Muscle layer of duodenum (tissue), 2 donors: ENCODE data around the gene SLC15A4.

Experiments
- H3K27ac ChIP-seq: one replicate; pipeline ENCODE4 v1.7.0; 2013; ENCODE audit warnings: mild to moderate bottlenecking, low read length
- H3K27me3 ChIP-seq: one replicate; pipeline ENCODE4 v1.7.0; 2013; ENCODE audit warnings: low read depth, mild to moderate bottlenecking, control low read depth, low read length
- H3K36me3 ChIP-seq, 2 donors: one replicate each; pipeline ENCODE4 v1.7.0; 2013; ENCODE audit warnings: low read length in 2 of 2, control low read depth in 1 of 2, mild to moderate bottlenecking in 1 of 2; ENCODE audit not compliant: insufficient read depth in 2 of 2, control insufficient read depth in 1 of 2
- H3K4me1 ChIP-seq, 2 donors: one replicate each; pipeline ENCODE4 v1.7.0; 2013; ENCODE audit warnings: low read length in 2 of 2, mild to moderate bottlenecking in 2 of 2, control low read depth in 1 of 2, moderate library complexity in 1 of 2; ENCODE audit not compliant: insufficient read depth in 2 of 2, control insufficient read depth in 1 of 2
- H3K4me3 ChIP-seq, 2 donors: one replicate each; pipeline ENCODE4 v1.7.0; 2013; ENCODE audit warnings: low read length in 2 of 2, low read depth in 1 of 2, mild to moderate bottlenecking in 1 of 2
- H3K9me3 ChIP-seq, 2 donors: one replicate each; pipeline ENCODE4 v1.7.0; 2013; ENCODE audit warnings: low read length in 2 of 2, control low read depth in 1 of 2, mild to moderate bottlenecking in 1 of 2; ENCODE audit not compliant: control insufficient read depth in 1 of 2
- donor health status: healthy.

The SLC15A4 gene

DNA sequence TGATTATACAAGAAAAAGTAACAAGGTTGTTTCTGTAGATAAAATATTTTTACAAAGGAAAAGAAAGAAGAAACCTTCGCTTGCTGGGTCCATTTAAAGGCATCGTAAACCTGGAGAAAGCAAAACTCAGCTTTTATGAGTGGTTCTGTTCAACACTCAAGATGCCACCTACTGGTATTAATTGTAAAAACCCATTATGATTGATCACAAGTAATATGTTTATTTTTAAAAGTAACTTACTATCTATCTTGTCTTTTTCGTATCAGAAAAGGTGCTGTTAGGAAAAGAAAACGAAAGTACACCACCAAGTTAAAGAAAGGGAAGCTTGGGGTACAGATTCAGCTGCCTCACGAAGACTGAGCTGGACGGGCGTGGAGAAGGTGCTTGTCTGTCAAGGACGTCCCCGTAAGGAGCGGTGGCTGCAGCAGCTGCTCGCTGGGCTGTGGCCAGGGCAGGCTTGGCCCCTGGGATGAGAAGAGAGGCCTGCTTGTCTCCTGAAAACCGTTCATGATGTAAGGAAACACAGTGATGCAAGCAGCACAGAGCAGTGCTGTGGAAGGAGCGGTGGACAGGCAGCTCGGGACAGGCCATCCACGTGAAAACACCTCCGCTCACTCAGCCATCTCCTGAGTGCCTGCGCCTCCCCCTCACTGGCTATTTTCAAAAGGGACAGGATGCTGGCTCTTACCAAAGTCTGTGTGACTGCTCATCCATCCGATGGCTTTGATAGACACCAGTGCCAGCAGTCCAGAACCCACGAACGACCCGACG lies 25.0 kb downstream of the SLC15A4 start:
- peaks cover 53 to 71% of the 10 kb centered on the region in 2 donors for H3K36me3 ChIP-seq
- H3K9me3 ChIP-seq: peaks cover 0 to 1% of the 10 kb centered on the region in 2 donors
- H3K27me3 ChIP-seq: no peaks in the 10 kb centered on the region
- H3K4me3 ChIP-seq: no peak overlapping the region
- H3K4me1 ChIP-seq: no peaks in the 10 kb centered on the region
- H3K27ac ChIP-seq: no peak overlapping the region

DNA sequence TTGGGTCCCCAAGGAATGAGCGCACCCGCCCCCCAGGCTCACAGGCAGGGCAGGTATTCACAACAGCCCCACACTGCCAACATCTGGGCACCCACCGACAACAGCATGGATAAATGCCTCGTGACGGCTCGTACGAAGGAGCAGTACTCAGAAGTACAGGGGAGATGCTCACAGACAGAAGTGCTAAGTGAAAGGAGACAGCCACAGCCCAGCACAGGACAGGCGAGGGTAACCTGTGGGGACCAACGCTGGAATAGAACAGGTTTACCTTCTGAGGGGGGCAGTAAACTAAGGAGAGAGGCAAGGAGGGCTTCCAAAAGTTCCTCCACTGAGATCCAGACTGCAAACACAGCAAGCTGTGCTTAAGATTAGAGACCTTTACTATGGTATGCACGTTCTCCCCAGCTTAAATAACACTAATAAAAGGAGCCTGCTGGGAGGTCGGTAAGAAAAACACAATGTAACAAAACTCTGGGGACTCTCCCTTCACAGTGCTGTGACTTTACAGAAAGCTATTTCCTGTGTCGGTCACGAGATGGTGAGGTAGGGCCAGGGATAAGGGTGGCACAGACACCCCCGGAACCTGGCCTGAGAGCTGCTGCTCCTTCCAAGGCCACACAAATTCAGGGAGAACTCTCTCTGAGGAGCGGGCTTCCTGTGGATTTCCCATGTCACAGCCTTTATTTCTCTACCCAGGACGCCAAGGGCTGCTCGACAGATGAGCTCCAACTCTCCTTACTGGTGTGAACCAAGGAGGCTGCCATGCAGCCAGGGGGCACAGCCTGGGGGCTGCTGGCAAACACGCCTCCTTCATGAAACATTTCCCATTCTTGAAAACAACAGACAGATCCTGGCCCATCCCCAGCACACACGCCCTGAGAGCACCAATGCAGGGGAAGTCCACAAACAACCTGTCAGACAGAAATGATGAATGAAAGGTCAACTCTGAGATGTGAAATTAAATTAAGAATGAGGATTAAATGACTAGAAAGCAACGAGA lies 26.3 kb downstream of the SLC15A4 start:
- H3K4me1 ChIP-seq: no peaks in the 10 kb centered on the region
- H3K27ac ChIP-seq: no peak overlapping the region
- no peaks in the 10 kb centered on the region for H3K27me3 ChIP-seq
- H3K9me3 ChIP-seq: no peaks in the 10 kb centered on the region
- H3K4me3 ChIP-seq: no peak overlapping the region
- peaks cover 63 to 77% of the 10 kb centered on the region in 2 donors for H3K36me3 ChIP-seq

DNA sequence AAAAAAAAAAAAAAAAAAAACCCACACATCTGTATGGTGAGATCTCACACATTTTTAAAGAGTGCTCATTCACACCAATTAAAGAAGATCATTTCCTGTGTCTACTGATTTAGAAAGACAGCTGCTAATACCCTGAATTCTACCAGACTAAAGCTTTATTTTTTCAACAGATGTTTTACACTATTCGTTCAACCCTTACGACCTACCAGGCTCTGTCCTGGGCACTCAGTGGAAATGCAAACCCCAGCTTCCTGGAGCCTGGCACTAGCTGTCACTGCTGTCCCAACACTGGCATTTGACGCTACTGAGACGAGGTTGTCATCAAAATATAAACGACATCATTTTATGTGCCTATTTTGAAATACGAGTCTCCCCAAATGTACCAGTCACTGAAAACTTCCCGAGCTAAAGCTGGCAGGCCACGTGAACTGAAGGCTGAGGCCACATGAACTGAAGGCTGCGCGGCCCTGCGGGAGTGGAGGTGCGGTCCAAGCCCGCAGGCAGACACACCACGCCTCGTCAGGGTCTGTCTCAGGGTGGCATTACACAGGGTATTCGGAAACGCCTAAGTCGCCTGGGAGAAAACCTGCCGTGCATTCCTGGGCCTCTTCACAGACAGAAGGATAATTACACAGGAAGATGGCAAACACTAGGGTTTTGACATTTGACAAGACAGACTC lies 27.2 kb downstream of the SLC15A4 start:
- Histone ChIP-seq H3K36me3 (peaks cover 63 to 85% of the 10 kb centered on the region in 2 donors), H3K4me1 (no peaks in the 10 kb centered on the region), H3K4me3 (no peak overlapping the region), H3K9me3 (no peaks in the 10 kb centered on the region), H3K27me3 (no peaks in the 10 kb centered on the region), H3K27ac (no peak overlapping the region)

DNA sequence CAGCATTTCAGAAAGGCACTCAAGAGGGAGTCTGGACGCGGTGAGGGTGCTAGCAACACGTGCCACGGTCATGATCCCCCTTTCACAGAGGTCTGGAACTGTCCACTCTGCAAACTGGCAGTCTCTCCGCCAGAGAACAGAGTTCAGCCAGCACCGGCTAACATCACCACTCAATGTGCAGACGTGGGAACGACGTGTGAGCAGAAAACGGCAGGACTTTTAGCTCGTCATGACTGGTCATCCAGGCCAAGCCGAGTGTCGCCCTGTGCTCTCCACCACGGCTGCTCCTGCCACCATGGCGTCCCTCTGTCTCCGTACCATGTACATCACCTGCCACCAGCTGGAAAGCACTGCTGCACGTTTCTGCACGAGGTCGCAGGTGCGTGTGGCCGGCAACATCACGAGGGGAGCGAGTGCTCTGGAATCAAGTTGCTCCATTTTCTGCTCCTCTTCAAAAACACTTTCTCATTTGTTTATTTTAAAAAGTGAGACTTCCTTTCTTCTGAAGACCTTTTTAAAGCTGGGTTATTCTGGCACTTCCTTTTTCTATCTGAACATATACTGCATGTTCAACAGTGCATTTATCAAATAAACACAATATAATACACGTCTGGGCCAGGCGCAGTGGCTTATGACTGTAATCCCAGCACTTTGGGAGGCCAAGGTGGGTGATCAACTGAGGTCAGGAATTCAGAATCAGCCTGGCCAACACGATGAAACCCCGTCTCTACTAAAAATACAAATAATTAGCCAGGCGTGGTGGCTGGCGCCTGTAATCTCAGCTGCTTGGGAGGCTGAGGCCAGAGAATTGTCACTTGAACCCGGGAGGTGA lies 28.0 kb downstream of the SLC15A4 start:
- Histone ChIP-seq H3K9me3 (no peaks in the 10 kb centered on the region), H3K36me3 (peaks cover 60 to 85% of the 10 kb centered on the region in 2 donors), H3K27ac (no peak overlapping the region), H3K27me3 (no peaks in the 10 kb centered on the region), H3K4me1 (no peaks in the 10 kb centered on the region), H3K4me3 (no peak overlapping the region)

DNA sequence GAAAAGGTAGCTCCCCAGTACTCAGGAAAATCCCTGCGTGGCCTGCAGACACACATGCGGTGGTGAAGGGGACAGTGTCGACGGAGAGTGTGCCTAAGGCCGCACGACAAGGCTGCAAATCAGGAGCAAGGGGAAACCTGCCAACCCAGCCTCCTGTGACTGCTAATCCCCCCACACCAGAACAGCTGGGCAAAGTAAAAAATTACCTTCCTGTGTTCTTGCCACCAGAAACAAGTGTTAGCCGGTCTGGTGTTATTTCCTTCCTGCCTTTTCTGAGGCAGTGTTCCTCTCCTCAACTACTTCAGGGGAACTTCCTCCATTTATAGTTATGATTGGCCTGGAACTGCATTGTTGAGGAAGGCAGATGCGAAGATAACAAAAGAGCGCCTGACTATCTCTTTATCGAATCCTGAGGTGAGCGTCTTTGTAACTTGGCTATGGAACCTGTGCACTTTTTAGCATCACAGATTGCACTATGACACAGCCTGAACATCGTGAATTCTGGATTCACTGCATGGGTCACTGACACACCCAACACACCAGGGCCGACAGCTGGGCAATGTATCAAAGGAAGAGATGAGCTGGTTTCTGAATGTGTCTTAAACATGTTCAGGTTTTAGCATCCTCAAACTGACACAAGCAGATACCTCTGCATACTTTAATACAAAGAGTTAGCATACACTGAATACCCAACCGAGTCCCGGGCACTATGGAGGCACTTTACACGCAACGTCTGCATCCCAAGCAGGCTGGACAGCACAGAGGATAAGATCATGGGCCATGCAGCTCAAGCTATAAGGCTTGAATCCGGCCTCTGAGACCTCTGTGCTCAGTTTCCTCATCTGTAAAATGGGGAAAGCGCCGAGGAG lies 28.9 kb downstream of the SLC15A4 start:
- Histone ChIP-seq H3K27ac (no peak overlapping the region), H3K4me3 (no peak overlapping the region), H3K4me1 (no peaks in the 10 kb centered on the region), H3K27me3 (no peaks in the 10 kb centered on the region), H3K9me3 (no peaks in the 10 kb centered on the region), H3K36me3 (peaks cover 52 to 81% of the 10 kb centered on the region in 2 donors)

DNA sequence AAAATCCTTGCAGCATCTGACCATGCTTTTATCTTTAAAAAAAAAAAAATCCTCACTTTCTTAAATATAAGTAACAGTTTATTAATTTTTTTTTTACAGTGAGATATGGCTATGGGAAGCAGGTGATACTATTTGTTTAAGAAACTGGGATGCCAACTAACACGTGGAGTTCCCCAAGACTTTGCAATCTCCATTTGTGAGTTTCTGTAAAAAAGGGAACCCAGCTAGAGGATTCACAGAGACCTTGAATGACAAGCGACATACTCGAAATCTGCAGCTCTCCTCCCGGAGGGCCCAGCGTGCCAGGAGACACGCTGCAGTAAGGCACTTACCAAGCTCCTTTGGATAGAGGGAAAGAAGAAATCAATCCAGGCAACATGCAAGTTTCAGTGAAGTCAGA lies 30.1 kb downstream of the SLC15A4 start:
- H3K4me3 ChIP-seq: no peak overlapping the region

DNA sequence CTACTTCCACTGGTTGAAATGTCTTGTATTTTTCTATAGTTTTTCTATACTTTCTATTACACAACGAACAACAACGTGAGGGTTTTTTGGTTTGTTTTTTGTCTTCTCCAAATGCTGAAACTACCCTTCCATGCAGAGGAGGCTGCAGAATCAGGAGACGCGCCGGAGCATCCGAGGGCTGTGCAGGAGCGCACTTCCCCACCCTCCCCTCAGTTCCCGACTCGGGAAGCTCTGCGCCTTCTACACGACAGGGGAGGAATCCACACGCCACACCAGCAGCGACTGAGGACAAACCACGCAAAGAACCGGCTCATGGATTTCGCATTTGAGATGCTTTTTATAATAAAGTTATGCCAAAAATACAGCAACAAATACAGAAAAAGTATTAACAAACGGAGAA lies 30.9 kb downstream of the SLC15A4 start:
- Histone ChIP-seq H3K36me3 (peaks cover 37 to 63% of the 10 kb centered on the region in 2 donors), H3K4me3 (no peak overlapping the region), H3K27ac (no peak overlapping the region), H3K9me3 (no peaks in the 10 kb centered on the region), H3K27me3 (no peaks in the 10 kb centered on the region), H3K4me1 (no peaks in the 10 kb centered on the region)

More for the DNA sequence above, 30.1 kb downstream of the SLC15A4 start:
- H3K27ac ChIP-seq: no peak overlapping the region
- H3K4me1 ChIP-seq: no peaks in the 10 kb centered on the region
- H3K36me3 ChIP-seq: peaks cover 43 to 71% of the 10 kb centered on the region in 2 donors
- H3K9me3 ChIP-seq: no peaks in the 10 kb centered on the region
- no peaks in the 10 kb centered on the region for H3K27me3 ChIP-seq

DNA sequence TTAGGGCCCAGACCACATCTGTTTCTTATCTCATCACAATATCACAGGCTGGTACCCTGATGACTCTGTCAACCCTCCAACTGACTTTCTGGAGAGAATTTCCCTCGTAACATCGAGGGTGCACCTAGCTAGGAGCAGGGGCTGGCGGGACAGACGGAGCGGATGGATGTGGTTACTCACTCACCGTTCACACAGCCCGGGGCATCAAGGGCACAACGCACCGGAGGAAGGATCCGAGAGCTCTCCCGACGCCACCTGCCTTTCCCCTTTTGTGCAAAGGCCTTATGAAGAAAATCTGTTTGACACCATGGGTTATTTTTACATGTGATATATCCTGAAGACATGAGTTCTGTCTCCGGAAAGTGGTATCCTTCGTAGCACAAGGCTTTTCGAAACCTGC lies 31.4 kb downstream of the SLC15A4 start:
- Histone ChIP-seq H3K9me3 (no peaks in the 10 kb centered on the region), H3K4me3 (no peak overlapping the region), H3K36me3 (peaks cover 32 to 58% of the 10 kb centered on the region in 2 donors), H3K4me1 (no peaks in the 10 kb centered on the region), H3K27me3 (no peaks in the 10 kb centered on the region), H3K27ac (no peak overlapping the region)

DNA sequence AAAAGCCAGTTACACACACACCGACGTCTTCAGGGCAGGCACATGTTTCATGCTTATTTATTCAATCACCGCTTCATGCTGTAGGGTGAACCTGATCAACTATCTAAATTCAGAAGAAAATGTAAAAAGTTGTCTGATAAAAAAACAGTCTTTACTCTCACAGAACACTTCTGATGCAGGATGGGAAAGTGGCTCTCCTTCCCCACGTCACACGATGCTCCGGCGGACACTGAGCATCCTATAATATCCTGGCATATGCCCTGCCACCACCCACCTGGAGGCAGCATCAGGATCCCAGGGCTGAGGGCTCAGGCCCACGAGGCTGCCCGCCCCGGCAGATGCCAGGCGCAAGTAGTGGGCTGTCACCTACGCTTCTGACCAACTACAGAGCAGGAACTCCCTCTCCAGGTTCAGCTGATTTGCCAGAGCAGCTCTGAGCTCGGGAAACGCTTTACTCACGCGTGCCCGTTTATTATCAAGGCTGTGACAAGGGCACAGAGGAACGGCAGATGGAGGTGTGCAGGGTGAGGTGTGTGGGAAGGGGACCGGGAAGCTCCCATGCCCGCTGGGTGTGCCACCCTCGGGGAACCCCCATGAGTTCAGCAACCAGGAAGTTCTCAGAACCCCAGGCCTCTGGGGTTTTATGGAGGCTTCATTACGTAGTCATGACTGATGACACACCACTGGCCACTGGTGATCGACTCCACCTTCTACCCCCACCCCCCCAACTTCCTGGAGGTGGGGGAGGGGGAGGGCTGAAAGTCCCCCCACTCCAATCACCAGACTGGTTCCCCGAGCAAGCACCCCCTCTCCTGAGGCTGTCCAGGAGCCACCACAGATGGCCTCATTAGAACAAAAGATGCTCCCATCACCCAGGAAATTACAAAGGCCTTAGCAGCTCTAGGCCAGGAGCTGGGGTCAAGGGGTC lies 32.1 kb downstream of the SLC15A4 start:
- Histone ChIP-seq H3K27me3 (no peaks in the 10 kb centered on the region), H3K4me1 (no peaks in the 10 kb centered on the region), H3K9me3 (no peaks in the 10 kb centered on the region), H3K27ac (no peak overlapping the region), H3K36me3 (peaks cover 27 to 51% of the 10 kb centered on the region in 2 donors), H3K4me3 (no peak overlapping the region)
